GM21737 (cell line): ENCODE measurements around the gene PSMD13.

Experiments used
- ATAC-seq: cut with Tn5 transposase; IDR thresholded peaks from one replicate; pipeline ENCODE4 v1.9.1; 2021; ENCODE audit warnings: mild to moderate bottlenecking, moderate library complexity; ENCODE audit not compliant: unreplicated experiment

PSMD13 gene

DNA sequence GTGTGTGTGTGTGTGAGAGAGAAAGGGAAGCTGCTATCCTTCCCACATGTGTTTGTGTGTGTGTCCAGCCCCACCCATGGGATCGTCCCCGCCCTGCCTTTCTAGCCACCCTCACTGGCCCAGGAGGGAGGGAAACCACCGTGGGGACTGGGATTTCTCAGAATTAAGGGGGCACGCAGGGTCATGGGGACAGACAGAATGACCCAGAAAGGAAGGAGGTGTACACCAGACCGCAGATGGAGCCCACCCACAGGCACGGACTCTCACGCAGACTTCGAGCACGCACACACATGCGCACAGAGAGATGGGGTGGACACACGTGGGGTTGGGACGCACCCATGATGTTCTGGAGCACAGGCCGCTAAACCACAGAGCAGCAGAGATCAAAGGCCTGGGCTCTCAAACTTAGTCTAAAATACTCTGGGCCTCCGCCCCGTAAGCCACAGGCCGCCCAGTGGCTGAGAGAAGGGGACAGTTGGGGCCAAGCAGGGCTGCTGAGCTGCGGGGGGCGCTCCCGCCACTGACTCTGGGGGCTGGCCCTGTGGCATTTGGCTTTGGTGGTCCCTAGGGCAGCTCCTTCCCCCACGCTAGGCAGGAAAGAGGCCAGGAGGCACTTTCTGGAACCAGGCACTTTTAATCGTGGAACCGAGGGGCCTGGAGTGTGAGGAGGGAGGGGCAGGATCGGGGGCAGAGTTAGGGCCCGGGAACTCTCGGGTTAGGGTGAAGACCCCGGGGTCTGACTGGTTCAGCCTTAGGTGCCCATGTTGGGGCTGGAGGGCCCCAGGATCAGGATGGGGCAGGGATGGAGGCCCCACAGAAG is 61.0 kb downstream of the PSMD13 start:
- ATAC-seq, result no peak

- ATAC-seq, result no peak
Observed at GRCh38 chr11:298406-299065, 61.8 kb downstream of the PSMD13 start.

- no peak for ATAC-seq
Observed at GRCh38 chr11:299081-299891, 62.5 kb downstream of the PSMD13 start, which contains the start of gene IFITM5. Gene IFITM5, minus strand, starts transcription at chr11:299526. Its CDS starts 36 bp downstream, at chr11:299490.

DNA sequence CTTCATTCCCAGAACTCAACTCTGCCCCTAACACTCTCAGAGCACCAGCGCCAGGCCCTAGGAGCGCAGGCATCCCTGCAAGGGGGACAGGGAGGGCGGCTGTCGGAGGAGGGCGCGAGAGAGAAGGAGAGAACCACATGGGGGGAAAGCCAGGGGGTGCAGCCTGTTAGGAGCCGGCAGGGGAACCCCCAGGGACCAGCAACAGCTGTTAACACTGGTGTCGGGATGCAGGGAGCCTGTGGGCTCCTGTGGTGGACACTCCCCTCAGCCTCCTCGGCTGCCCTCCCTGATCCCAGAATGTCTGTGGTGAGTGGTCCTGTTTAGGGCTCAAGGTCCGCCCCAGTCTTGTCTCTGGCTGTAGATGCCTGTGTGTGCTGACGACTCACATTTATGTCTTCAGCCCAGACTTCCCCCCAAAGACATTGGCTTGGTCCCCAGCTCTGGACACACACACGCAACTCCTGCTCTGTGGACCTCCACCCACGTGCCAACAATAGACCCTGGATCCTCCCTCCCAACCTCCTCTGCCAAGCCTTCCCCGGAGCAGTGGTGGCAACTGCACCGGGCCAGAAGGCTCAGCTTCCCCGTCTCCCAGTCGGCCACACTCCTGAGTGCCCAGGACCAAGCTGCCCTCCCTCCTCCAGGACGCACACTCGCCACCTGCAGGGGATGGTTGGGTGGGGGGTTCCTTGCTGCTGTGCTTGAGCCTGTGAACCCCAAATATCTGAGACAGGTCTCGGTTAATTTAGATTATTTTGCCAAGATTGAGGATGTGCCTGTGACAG is 63.4 kb downstream of the PSMD13 start:
- ATAC-seq, result no peak
